ENCODE data around the gene MAEL.
A peak's percentile ranks its signal among the peaks of the same experiment; 100 is the strongest.

MAEL gene

GRCh38 chr1:166947398-166948043 is 41.6 kb upstream of the MAEL start:
- peak in 1 of 2 experiments; percentile 38 for DNase-seq (ENCODE audit: low read depth in 1 of 2, low spot score in 1 of 2)
- Histone ChIP-seq H3K27me3 (ENCODE audit: insufficient read depth, poor library complexity, severe bottlenecking) (peaks cover 3% of the 10 kb centered on the region), H3K27ac (replicated peaks) (no peak overlapping the region), H3K4me3 (replicated peaks; ENCODE audit: insufficient read depth, low read length) (no peak overlapping the region)
- TF ChIP-seq GABPA (IDR thresholded peaks at IDR 0.05; ENCODE audit: low read depth) (no peak), CTCF (IDR thresholded peaks at IDR 0.05; ENCODE audit: insufficient read depth, low read length) (no peak), REST (IDR thresholded peaks at IDR 0.05; ENCODE audit: insufficient replicate concordance, low read depth) (no peak), SPI1 (IDR thresholded peaks at IDR 0.05; ENCODE audit: borderline replicate concordance, low read depth) (no peak), POLR2AphosphoS5 (IDR thresholded peaks at IDR 0.05; ENCODE audit: low read depth) (no peak)

- DNase-seq (ENCODE audit: low read depth in 1 of 2, low spot score in 1 of 2): no peak
- H3K4me3 ChIP-seq (replicated peaks; ENCODE audit: insufficient read depth, low read length): no peak overlapping the region
- H3K27me3 ChIP-seq (ENCODE audit: insufficient read depth, poor library complexity, severe bottlenecking): peaks cover 3% of the 10 kb centered on the region
- no peak for TF ChIP-seq GABPA (IDR thresholded peaks at IDR 0.05; ENCODE audit: low read depth)
- no peak for TF ChIP-seq CTCF (IDR thresholded peaks at IDR 0.05; ENCODE audit: insufficient read depth, low read length)
- TF ChIP-seq SPI1 (IDR thresholded peaks at IDR 0.05; ENCODE audit: borderline replicate concordance, low read depth): no peak
- no peak for TF ChIP-seq REST (IDR thresholded peaks at IDR 0.05; ENCODE audit: insufficient replicate concordance, low read depth)
- TF ChIP-seq POLR2AphosphoS5 (IDR thresholded peaks at IDR 0.05; ENCODE audit: low read depth): no peak
- H3K27ac ChIP-seq (replicated peaks): no peak overlapping the region
Measured at GRCh38 chr1:166948856-166949350, 40.2 kb upstream of the MAEL start.

- Histone ChIP-seq H3K27me3 (ENCODE audit: insufficient read depth, poor library complexity, severe bottlenecking) (peaks cover 3% of the 10 kb centered on the region), H3K27ac (replicated peaks) (no peak overlapping the region), H3K4me3 (replicated peaks; ENCODE audit: insufficient read depth, low read length) (no peak overlapping the region)
- no peak for DNase-seq (ENCODE audit: low read depth in 1 of 2, low spot score in 1 of 2)
- TF ChIP-seq GABPA (IDR thresholded peaks at IDR 0.05; ENCODE audit: low read depth) (no peak), CTCF (IDR thresholded peaks at IDR 0.05; ENCODE audit: insufficient read depth, low read length) (no peak), REST (IDR thresholded peaks at IDR 0.05; ENCODE audit: insufficient replicate concordance, low read depth) (no peak), SPI1 (IDR thresholded peaks at IDR 0.05; ENCODE audit: borderline replicate concordance, low read depth) (no peak), POLR2AphosphoS5 (IDR thresholded peaks at IDR 0.05; ENCODE audit: low read depth) (no peak)
Measured at GRCh38 chr1:166950156-166950555, 38.9 kb upstream of the MAEL start.

Measured in HL-60 (cell line).